Osteocyte (in vitro differentiated cells): Measurements from ENCODE around the gene HID1. TPM values are rescaled to one million over a fixed set of nuclear protein-coding genes. Genes with fewer than 3 reads are reported as not detected.

Experiments used
- DNase-seq: peaks from one replicate; pipeline ENCODE4 v3.0.0; 2021; ENCODE audit warnings: mixed read lengths; ENCODE audit not compliant: unreplicated experiment; ENCODE audit errors: extremely low spot score
- H3K27ac Mint-ChIP-seq: one replicate; pipeline ENCODE4 v1.8.0; 2021; ENCODE audit warnings: mild to moderate bottlenecking, mixed read lengths; ENCODE audit not compliant: unreplicated experiment
- H3K27me3 Mint-ChIP-seq: one replicate; pipeline ENCODE4 v1.8.0; 2021; ENCODE audit warnings: mixed read lengths; ENCODE audit not compliant: unreplicated experiment
- H3K36me3 Mint-ChIP-seq: one replicate; pipeline ENCODE4 v1.8.0; 2021; ENCODE audit warnings: mixed read lengths; ENCODE audit not compliant: unreplicated experiment
- H3K4me1 Mint-ChIP-seq: one replicate; pipeline ENCODE4 v1.8.0; 2021; ENCODE audit warnings: mixed read lengths; ENCODE audit not compliant: unreplicated experiment
- H3K4me3 Mint-ChIP-seq: one replicate; pipeline ENCODE4 v1.8.0; 2021; ENCODE audit warnings: mild to moderate bottlenecking, moderate library complexity, mixed read lengths; ENCODE audit not compliant: unreplicated experiment
- H3K9me3 Mint-ChIP-seq: one replicate; pipeline ENCODE4 v1.8.0; 2021; ENCODE audit warnings: mixed read lengths; ENCODE audit not compliant: unreplicated experiment
- CTCF ChIP-seq: fragments of 200-600 bp; sonication (generic); IDR thresholded peaks from 2 replicates; pipeline ENCODE4 v1.5.0; 2021; ENCODE audit warnings: antibody characterized with exemption, mild to moderate bottlenecking, moderate library complexity
- total RNA-seq: library from RNA; stranded (reverse); gene quantifications from 2 replicates; pipeline ENCODE4 v1.2.1, GENCODE V29; 2021

The HID1 gene
- total RNA-seq, 1 donor from 2014 or later: 10.1 TPM

DNA sequence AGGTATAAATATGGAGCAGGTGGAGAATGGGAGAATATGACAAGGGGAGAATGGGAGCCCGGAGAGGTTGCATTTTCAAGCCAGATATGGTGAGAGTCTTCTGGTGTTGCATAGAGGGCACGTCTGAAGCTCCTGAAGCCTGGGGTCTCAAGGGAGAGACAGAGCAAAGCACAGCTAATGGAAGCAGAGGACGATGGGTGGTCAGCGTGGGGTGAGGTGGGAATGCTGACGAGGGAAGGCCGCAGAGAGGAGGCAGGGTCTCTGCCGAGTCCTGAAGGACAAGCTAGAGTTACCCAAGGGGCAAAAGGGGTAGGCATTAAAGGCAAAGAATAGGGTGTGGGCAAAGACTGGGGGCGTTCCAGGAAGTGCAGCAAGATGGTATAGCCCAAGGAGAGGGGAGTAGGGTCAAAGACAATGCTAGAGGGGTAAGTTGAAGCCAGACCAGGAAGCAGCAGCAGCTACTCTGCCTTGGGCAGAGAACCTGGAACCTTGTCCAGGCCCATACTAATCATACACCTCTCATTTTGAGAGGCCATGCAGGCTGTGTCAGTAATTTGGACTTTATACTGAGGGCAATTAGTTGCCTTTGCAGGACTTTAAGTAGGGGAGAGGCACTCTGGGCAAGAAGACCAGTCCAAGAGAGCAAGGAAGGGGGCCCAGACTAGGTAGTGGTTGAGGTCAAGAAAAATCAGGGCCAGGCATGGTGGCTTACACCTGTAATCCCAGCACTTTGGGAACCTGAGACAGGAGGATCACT lies 34.2 kb downstream of the HID1 start:
- Mint-ChIP-seq H3K9me3 (no peaks in the 10 kb centered on the region), H3K4me1 (no peaks in the 10 kb centered on the region), H3K27ac (no peak overlapping the region), H3K27me3 (peaks cover 59% of the 10 kb centered on the region), H3K4me3 (no peak overlapping the region), H3K36me3 (peaks cover 1% of the 10 kb centered on the region)
- no peak for DNase-seq
- TF ChIP-seq CTCF: no peak

DNA sequence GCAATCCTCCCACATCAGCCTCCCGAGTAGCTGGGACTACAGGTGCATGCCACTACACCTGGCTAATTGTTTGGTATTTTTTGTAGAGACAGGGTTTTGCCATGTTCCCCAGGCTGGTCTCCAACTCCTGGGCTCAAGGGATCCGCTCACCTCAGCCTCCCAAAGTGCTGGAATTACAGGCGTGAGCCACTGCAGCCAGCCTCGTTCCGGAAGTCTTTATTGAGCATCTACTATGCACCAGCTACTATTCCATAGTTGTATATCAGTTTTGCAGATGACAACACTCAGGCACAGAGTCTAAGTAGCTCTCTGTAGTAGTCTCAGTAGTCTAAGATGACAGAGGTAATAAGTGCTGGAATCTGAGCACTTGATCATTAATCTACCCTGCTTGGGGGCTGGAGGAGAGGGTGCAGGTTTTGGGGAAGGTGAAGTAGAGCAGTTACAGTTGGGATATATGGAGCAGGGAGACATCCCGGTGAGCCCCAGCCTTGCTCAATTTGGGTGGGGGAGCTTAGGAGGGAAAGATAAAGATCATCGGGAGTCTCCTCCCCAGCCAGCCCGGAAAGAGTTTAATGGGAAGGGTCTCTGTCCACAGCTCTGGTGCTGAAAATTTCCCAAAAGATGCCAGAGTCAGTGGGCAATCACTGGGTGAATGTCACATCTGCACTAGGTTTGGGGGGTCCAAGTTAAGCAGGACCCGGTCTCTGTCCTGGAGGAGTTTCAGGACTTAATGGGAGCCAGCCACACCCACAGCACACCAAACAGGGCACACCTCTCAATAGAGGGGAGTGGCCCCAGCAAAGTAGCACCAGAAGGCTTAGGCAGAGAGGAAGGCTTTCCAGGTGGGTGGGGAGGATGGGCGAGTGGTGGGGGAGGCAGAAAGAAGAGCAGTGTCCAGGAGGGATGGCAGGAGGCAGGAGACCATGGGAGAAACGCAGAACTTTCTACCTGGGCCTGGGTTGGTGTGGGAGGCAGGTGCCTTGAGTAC lies 35.2 kb downstream of the HID1 start:
- TF ChIP-seq CTCF: no peak
- no peaks in the 10 kb centered on the region for H3K4me1 Mint-ChIP-seq

DNA sequence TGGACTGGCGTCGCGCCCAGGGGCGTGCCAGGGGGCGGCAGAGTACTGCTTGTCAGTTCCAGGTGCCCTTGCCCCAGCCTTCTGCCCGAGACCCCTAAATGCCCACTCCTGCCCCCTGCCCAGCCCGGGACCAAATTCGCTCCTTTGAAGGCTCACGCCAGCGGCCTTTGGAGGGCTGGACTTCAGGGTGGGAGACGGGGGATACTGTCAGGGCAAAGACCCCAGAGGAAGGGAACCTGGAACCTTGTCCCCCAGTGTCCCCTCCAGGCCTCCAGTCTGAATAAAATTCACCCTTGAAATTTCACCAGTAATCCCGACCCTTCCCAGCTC lies 36.1 kb downstream of the HID1 start:
- no peak for DNase-seq
- no peaks in the 10 kb centered on the region for H3K4me1 Mint-ChIP-seq
- peaks cover 63% of the 10 kb centered on the region for H3K27me3 Mint-ChIP-seq
- H3K9me3 Mint-ChIP-seq: no peaks in the 10 kb centered on the region
- H3K4me3 Mint-ChIP-seq: no peak overlapping the region
- TF ChIP-seq CTCF: no peak
- H3K27ac Mint-ChIP-seq: no peak overlapping the region
- H3K36me3 Mint-ChIP-seq: peaks cover 1% of the 10 kb centered on the region

More for the DNA sequence above, 35.2 kb downstream of the HID1 start:
- peaks cover 64% of the 10 kb centered on the region for H3K27me3 Mint-ChIP-seq
- H3K9me3 Mint-ChIP-seq: no peaks in the 10 kb centered on the region
- H3K36me3 Mint-ChIP-seq: peaks cover 1% of the 10 kb centered on the region
- no peak overlapping the region for H3K27ac Mint-ChIP-seq
- no peak overlapping the region for H3K4me3 Mint-ChIP-seq
- DNase-seq: no peak

DNA sequence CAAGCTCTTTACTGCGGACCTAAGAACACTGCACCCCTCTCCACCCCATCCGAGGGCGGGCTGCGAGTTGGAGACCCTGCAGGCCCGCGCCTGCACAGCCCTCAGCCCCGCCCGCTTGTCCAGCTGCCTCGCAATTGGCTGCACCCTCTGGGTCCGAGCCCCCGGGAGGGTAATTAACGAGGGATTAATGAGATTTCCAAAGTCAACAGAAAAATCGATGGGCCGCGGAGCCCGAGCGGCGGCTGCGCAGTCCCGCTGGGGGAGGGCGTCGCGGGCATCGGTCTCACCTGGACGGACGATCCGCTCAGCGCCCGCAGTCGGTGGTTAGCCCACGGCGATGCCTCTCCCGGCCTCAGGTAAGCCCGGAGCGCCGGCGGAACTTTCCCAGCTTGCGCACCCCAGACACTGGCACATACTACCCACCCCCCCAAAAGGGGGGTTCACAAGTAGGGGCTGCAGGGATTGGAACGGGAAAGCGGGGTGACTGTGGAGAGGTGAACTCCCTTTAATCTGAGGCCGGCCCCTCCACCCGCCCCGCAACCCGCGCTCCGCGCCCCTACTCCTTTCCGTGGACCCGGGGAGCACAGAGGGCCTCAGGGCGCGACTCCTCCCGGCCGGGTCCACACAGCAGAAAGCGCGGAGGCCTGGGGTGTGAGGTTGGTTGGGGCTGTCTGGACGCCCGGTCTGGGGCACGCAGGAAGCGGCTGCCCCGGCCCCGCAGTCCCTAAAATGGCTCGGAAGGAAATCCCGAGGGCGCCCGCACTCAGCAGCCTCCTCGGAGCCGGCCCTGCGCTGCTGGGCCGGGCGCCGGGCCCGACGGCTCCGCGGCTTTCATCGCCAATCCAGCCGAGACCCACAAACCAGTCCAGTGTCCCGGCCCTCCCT lies 36.7 kb downstream of the HID1 start, which contains the start of gene OTOP3:
Gene OTOP3, plus strand, starts transcription at position 314 of the 885 bp plus-strand sequence. Its CDS starts 24 bp downstream, at position 338.
- Mint-ChIP-seq H3K4me1 (peaks cover 3% of the 10 kb centered on the region), H3K9me3 (no peaks in the 10 kb centered on the region), H3K27me3 (peaks cover 67% of the 10 kb centered on the region), H3K4me3 (no peak within 1 kb of the TSS), H3K27ac (no peak within 1 kb of the TSS), H3K36me3 (peaks cover 1% of the 10 kb centered on the region)
- TF ChIP-seq CTCF: no peak
- DNase-seq: no peak
